Body of pancreas (tissue), 4 donors: Measurements from ENCODE around the gene EYS. TPM values are rescaled to one million over a fixed set of nuclear protein-coding genes. Genes with fewer than 3 reads are reported as not detected.

Source experiments
- ATAC-seq: fragments of 150-250 bp; one replicate; pipeline ENCODE4 v1.9.1; 2016
- DNase-seq, 4 donors: peaks; one replicate each; pipeline ENCODE4 v3.0.0-alpha.2; 2019
- H3K27ac ChIP-seq, 4 donors: fragments of 200-600 bp; sonication (generic); 1 replicate in 3 of 4; 2 replicates in 1 of 4; pipeline versions ENCODE4 v1.5.1 to v1.6.1; 2016 to 2019; ENCODE audit warnings: mild to moderate bottlenecking in 1 of 4, mixed read lengths in 1 of 4, moderate library complexity in 1 of 4
- H3K27me3 ChIP-seq, 2 donors: fragments of 200-600 bp; sonication (generic); one replicate each; pipeline ENCODE4 v1.6.0; 2016; ENCODE audit warnings: mild to moderate bottlenecking in 1 of 2
- H3K36me3 ChIP-seq, 2 donors: fragments of 200-600 bp; sonication (generic); replicated peaks in 1 of 2; 2 replicates each; pipeline ENCODE4 v1.5.1; 2016; ENCODE audit warnings: low read depth in 2 of 2; ENCODE audit not compliant: insufficient read depth in 1 of 2
- H3K4me1 ChIP-seq: fragments of 200-600 bp; sonication (generic); one replicate; pipeline ENCODE4 v1.6.0; 2016
- H3K4me3 ChIP-seq, 2 donors: fragments of 200-600 bp; sonication (generic); 1 replicate in 1 of 2; 2 replicates in 1 of 2; pipeline ENCODE4 v1.5.1; 2016 to 2019
- H3K9me3 ChIP-seq, 3 donors: fragments of 200-600 bp; sonication (generic); 1 replicate in 2 of 3; 2 replicates in 1 of 3; pipeline ENCODE4 v1.5.1; 2016
- CTCF ChIP-seq, 7 experiments: fragments of 450-650 bp in 4 of 7; fragments of 200-600 bp in 3 of 7; sonication (generic) in 3 of 7; IDR thresholded peaks; one replicate each; pipeline ENCODE4 v1.5.1; 2016 to 2019; ENCODE audit warnings: antibody characterized with exemption in 7 of 7
- POLR2A ChIP-seq, 3 donors: fragments of 450-650 bp; IDR thresholded peaks; one replicate each; pipeline ENCODE4 v1.6.1; 2016; ENCODE audit warnings: antibody characterized with exemption in 3 of 3, mild to moderate bottlenecking in 2 of 3
- WGBS, 2 donors: methylation state at CpG; one replicate each; pipeline ENCODE4 v1.1.5; 2017; 5-methylcytosine and 5-hydroxymethylcytosine counted together
- intact Hi-C: fragments of 100-400 bp; cut with DNase I; formaldehyde crosslinking; loops from one replicate; pipeline ENCODE4 v1.15.1; 2023
- total RNA-seq, 2 donors: library from RNA; depleted of rRNA; stranded (reverse); fragments of >200 nt; gene quantifications; one replicate each; pipeline ENCODE4 v1.1.0, GENCODE V29; 2016

The EYS gene
- total RNA-seq, 2 donors from 2014 or later = 0.26 TPM; not detected in 1

GRCh38 chr6:65075705-65076230 lies 631.3 kb downstream of the EYS start:
- TF ChIP-seq POLR2A (IDR thresholded peaks at IDR 0.05) (no peak), CTCF (IDR thresholded peaks at IDR 0.05) (no peak)
- intact Hi-C loops = no loop called here
- Histone ChIP-seq H3K4me1 (no peaks in the 10 kb centered on the region), H3K9me3 (no peaks in the 10 kb centered on the region), H3K27ac (no peak overlapping the region), H3K27me3 (no peaks in the 10 kb centered on the region), H3K4me3 (no peak overlapping the region), H3K36me3 (no peaks in the 10 kb centered on the region)
- ATAC-seq (no peak), DNase-seq (no peak)

- TF ChIP-seq CTCF (IDR thresholded peaks at IDR 0.05) = no peak
- TF ChIP-seq POLR2A (IDR thresholded peaks at IDR 0.05) = no peak
- 86 to 96% methylated on average over 1 of the region's 1 CpG for WGBS, 2 donors
These were observed 634.5 kb downstream of the EYS start for GRCh38 chr6:65072500-65072899.

GRCh38 chr6:65071480-65071879 lies 635.5 kb downstream of the EYS start:
- TF ChIP-seq CTCF (IDR thresholded peaks at IDR 0.05) (no peak), POLR2A (IDR thresholded peaks at IDR 0.05) (no peak)
- intact Hi-C loops = no loop called here
- H3K36me3 ChIP-seq = no peaks in the 10 kb centered on the region
- WGBS, 2 donors = 88 to 94% methylated on average over 2 of the region's 2 CpGs
- DNase-seq (no peak), ATAC-seq (no peak)
- no peaks in the 10 kb centered on the region for H3K4me1 ChIP-seq
- H3K4me3 ChIP-seq = no peak overlapping the region
- H3K27ac ChIP-seq = no peak overlapping the region
- no peaks in the 10 kb centered on the region for H3K9me3 ChIP-seq
- no peaks in the 10 kb centered on the region for H3K27me3 ChIP-seq

More at GRCh38 chr6:65072500-65072899, 634.5 kb downstream of the EYS start:
- Histone ChIP-seq H3K27me3 (no peaks in the 10 kb centered on the region), H3K9me3 (no peaks in the 10 kb centered on the region), H3K4me1 (no peaks in the 10 kb centered on the region), H3K36me3 (no peaks in the 10 kb centered on the region), H3K4me3 (no peak overlapping the region), H3K27ac (no peak overlapping the region)
- intact Hi-C loops = no loop called here
- DNase-seq = no peak
- ATAC-seq = no peak

- no peak overlapping the region for H3K27ac ChIP-seq
- H3K36me3 ChIP-seq = no peaks in the 10 kb centered on the region
- WGBS, 2 donors = 78 to 96% methylated on average over 1 of the region's 1 CpG
- no peak overlapping the region for H3K4me3 ChIP-seq
- no peaks in the 10 kb centered on the region for H3K9me3 ChIP-seq
- no peaks in the 10 kb centered on the region for H3K27me3 ChIP-seq
- DNase-seq (no peak), ATAC-seq (no peak)
- peaks cover 6% of the 10 kb centered on the region for H3K4me1 ChIP-seq
- intact Hi-C loops = no loop called here
- TF ChIP-seq POLR2A (IDR thresholded peaks at IDR 0.05) (no peak), CTCF (IDR thresholded peaks at IDR 0.05) (no peak)
These were observed 642.2 kb downstream of the EYS start for GRCh38 chr6:65064844-65065243.

GRCh38 chr6:65059568-65059967 lies 647.5 kb downstream of the EYS start:
- Histone ChIP-seq H3K9me3 (no peaks in the 10 kb centered on the region), H3K36me3 (no peaks in the 10 kb centered on the region), H3K4me1 (no peaks in the 10 kb centered on the region), H3K4me3 (no peak overlapping the region), H3K27me3 (no peaks in the 10 kb centered on the region), H3K27ac (no peak overlapping the region)
- no peak for ATAC-seq
- TF ChIP-seq POLR2A (IDR thresholded peaks at IDR 0.05) = no peak
- TF ChIP-seq CTCF (IDR thresholded peaks at IDR 0.05) = no peak
- DNase-seq = no peak
- intact Hi-C loops = no loop called here
